Stimulated activated CD8-positive, alpha-beta memory T cell treated with anti-CD3 and anti-CD28 coated beads, Interleukin-7, amount 100 ng/mL, for 24 hours (primary cell): ENCODE results near the gene REN.

ENCODE experiments used
- DNase-seq: peaks from one replicate; pipeline ENCODE4 v3.0.0-alpha.2; 2020; ENCODE audit warnings: low read depth

The REN gene

DNA sequence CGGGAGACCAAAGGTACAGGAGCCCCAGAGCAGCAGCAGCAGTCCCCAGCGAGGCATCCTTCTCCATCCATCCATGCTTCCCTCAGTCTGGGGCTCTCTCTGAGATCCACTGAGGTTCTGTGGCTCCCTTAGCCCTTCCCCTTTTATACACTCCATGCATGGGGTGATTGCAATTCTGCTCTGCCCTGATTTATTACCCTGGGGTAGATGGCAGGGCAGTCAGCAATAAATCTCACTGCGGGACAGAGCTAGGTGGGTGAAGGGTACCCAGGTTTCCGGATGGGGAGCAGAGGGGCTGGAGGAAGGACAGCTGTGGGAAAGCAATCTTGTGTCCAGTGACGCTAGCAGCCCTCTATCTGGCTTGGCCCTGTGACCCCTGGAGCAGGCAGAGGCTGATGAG is at the start of gene REN:
Gene REN, minus strand, starts transcription at position 119 of the 400 bp plus-strand sequence. Its CDS starts 44 bp downstream, at position 75.
- no peak for DNase-seq

DNA sequence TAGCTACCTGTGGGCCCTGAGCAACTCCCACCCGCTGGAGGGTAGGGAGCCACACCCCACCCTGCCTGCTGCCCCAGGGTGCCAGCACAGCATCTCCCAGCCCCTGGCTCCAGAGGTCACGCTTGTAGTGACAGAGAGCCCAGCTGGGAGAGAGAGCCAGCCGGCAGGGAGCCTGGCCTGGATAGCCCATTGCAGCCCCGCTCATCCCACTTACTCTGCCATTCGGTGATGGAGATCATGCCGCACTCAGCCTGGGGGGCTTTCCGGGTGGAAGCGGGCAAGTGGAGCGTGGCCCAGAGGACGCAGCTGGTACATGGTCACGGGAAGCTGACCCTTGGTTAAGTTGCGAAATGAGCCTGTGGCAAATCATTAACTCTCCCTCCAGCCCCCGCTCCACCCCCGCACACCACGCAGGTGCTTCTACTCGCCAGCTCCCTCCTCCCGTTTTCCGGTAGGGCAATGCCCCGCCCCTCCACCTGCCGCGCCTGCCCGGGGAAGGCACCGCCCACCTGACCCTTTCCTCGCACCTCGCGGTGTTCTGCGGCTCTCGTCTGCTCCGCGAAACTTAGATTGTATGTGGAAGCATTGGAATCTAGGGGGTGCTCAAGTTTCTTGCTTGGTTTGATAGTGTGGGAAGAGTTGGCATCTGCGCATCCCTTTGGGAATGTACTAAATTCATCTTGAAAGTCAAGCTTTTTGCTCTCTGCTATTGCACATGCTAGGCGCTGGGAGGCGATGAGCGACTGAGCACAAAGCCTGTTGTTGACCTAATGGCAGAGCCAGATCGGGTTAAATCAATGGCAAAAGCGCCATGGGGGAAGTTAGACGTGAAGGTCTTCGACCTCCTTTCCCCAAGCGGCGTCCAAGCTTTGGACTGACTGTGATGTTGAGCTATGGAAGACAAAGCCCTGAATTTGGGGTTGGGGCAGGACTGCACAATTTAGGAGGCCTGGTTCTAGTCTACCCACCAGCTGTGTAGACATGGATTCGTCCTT is 47.8 kb upstream of the REN start, which contains the start of gene GOLT1A:
Gene GOLT1A, minus strand, starts transcription at position 321 of the 995 bp plus-strand sequence. Its CDS starts 82 bp downstream, at position 239.
- no peak for DNase-seq

DNA sequence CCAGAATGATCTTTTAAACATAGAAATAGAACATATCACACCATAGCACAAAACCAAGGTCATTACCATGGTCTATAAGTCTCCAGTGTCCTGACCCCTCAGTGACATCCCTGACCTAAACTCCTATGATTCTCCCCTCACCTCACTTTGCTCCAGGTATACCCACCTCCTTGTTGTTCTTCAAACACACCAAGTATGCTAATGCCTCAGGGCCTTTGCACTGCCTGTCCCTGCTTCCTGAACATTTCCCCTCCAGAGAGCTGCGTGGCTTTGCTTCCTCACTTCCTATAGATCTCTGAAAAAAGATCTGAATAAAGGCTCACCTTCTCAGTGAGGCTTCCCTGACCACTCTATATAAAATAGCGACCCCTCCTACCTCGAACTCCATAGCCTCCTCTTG is 46.6 kb upstream of the REN start:
- DNase-seq: no peak

DNA sequence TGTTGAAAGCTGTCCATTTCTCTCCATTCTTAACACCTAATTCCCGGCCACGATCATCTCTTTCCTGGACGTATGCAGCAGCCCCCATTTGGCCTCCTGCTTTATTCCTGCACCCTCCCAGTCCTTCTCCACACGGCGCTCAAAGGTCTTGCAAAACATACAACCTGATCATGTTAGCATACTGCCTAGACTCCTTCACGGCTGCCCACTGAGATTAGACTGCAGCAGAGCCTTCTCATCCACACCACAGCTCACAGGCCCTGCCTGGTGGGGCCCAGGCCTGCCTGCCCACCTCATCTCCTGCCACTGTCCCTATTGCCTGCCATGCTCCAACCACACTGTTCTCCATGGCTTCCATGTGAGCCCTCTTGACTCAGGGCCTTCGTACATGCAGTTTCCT is 44.9 kb upstream of the REN start:
- no peak for DNase-seq

DNA sequence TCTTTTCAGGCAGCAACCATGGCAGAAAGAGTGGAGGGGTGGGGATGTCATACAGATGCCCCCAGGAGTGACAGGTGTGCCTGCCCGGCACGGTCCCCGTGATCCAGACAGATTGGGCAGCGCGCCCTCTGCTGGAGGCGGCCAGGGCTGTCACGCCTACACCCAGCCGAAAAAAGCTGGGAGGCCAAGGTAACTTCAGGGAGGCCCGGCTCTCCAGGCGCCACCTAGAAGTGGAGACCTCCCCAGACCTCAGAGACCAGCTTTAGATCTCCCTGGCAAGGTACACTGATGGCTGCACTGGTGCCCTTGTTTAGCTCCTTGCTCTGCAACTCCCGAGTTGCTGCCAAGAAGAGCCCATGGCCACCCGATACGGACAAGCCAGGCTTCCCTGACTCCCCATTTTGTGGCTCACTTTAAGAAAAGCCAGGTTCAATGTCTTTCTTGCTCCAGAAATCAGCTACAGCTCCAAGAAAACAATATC is 41.0 kb upstream of the REN start:
- peak; percentile 58 for DNase-seq

DNA sequence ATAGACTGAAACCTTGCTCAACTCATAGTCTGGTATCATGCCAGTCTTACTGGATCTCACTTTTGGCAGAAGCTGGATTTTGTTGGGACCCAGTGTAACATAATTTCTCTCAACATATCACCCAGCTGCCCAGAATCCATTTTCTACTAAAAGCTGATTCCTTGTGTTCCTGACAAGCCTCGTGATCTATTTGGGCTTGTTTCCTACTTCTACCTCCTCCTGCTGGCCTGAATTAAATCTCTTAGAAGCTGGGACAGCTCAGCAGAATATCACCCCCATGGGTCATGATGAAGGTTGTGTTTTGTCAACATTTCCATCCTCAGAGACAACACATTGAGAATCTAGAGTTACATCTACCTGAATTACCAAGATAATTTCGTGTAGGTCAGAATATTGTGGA is 40.0 kb upstream of the REN start:
- DNase-seq: no peak

DNA sequence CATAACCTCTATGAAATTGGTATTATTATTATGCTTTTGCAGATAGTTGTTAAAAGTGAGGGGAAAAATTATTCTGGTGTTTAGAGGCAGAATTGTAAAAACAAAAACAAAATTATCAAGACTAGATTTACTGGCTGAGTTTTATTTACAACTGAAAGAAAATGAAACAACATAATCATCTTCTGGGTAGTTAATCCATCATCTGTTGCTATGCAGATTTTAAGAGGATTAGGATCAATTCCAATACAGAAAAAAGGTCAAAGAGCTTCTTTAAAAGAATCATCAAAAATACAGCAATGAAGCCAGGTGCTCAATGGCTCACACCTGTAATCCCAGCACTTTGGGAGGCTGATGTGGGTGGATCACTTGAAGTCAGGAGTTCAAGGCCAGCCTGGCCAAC is 39.3 kb upstream of the REN start:
- DNase-seq: no peak

DNA sequence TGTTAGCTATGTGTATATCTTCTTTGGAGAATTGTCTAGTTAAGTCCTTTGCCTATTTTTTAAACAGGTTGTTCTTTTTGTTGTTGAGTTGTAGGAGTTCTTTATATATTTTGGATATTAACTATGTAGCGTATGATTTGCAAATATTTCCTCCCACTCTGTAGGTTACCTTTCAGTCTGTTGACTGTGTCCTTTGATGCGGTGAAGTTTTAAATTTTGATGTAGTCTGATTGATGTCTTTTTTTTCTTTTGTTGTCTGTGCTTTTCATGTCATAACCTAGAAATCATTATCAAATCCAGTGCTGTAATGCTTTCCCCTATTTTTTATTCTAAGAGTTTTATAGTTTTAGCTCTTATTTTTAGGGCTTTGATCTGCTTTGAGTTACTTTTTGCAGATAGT is 38.8 kb upstream of the REN start:
- DNase-seq: no peak

DNA sequence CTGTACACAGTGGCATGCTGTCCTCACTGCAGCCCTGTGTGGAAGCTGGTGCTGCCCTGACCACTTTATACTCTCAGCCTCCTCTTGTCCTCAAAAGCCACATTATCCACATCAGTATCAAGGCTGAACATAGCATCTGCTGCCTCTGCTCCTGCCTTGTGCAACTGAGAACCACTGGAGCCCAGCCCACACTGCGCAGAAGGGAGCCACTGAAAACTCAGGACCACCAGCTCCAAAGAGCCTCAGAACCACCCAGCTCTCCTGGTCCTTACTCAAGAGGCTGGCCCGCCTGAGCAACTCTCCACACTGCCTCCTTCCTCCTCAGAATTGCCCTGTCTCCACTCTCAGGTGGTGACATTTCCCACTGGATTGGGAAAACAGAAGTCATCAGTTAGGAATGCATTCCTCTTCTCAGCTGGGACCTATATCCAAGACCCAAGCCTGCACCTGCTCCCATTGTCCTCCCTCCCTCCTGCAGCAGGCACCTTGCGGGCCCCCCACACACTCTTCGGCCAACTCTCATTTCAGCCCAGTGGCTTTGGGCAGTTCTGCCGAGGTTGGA is 37.1 kb upstream of the REN start:
- DNase-seq: no peak

DNA sequence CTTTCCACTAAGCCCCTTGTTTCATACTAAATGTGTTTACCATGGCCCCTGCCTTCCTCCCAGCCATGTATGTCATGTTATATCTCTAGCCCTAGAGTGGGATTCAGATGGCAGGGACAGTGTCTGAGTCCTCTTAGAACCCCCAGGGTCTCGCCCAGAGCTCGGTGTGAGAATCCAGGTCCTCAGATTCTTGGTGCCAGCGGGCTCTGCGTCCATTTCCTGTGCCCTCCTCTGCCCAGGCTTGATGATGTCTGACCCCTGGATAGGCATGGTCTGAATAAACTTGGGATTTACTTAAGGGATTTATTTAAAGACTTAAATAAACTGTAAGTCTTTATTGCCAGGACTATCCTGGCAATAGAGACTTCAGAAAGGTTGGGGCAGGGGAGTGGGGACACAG is 36.3 kb upstream of the REN start:
- DNase-seq: no peak

DNA sequence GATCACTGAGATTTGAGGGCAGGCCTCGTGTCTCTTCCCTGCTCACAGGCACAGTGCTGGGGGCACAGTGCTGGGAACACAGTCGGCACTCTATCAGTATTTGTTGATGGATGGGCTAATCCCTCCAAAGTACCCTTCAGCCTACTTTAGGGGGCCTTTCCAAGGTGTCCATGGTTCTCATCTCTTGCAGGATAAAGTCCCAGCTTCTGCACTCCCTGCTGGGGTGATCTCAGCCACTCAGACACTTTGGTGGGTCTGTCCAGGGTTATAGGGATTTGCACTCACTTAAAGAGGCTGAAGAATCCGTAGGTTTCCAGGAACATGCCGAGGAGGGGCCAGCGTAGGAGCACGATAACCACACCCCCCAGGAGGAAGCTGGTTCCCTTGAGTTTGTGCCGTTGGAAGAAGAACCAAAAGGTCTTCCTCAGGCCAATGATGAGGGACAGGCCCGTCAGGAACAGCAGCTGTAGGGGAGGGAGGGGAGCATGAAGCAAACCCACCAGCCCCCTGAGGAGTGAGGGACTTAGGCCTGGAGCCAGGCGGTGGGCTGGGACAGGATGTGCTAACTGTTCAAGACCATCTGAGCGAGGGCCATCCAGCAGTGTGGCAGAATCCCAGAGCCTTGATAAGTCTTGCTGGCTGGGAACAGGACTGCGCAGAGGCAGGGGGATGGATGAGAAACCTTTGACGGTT is 35.4 kb upstream of the REN start:
- DNase-seq: no peak

DNA sequence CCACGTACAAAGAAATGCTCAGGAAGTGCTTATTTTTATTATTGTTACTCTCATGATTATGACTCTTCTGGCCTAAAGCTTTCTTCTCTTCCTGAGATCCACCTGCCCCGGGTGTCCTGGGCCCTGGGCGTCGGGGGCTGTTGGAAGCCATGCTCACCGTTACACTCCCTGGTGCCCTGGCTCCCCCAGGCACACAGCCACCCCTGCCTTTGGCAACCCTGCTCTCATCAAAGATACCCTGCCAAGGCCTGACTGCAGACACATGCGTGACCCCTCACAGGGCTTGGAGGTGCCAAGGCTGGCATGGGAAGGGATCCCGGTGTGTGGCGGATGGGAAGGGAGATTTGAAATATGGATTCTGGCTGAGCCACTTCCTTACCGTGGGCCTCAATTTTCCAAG is 33.4 kb upstream of the REN start:
- DNase-seq: no peak

DNA sequence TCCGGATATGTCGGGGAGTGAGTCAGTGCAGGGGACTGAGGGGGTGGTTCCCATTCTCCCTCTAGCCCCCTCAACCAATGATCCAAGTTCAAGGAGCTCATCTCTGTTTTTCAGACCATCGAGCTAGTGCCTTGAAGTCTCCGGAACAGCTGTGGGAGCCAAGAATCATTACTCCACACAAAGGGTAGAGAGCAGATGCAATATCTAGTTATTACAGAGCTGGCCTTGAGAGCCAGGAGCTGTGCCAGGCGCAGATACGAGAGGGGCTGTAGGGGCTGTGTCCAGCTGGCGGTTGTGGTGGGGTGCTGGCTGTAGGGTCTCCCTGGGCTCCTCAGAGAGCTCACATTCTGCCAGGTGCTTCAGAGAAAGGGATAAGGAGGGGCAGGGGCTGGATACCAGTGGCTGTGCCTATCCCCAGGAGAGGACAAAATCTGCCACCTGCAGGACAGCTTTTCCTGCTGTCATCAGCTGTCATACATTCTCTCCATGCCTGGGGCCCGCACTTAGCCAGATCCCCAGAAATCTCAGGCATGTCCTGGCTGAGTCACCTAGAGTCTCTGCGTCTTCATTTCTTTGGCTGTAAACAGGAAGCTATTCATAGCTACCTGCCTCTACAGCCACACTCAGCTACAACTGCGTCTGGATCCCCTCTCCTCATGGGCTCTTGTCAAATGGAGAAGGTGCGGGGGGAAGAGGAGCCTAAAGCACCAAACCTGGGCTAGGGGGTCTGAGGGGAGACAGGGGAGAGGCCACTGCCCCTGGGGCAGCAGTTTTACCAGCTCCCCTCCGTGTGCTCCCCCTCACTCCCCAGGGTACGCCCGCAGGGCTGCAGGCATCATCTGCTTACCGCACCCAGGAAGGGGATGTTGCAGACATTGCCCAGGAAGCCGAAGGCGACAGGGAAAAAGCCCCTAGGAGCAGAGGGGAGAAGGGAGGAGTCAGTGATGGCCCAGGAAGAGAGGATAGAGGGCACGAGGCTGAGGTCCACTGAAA is 32.5 kb upstream of the REN start:
- no peak for DNase-seq

DNA sequence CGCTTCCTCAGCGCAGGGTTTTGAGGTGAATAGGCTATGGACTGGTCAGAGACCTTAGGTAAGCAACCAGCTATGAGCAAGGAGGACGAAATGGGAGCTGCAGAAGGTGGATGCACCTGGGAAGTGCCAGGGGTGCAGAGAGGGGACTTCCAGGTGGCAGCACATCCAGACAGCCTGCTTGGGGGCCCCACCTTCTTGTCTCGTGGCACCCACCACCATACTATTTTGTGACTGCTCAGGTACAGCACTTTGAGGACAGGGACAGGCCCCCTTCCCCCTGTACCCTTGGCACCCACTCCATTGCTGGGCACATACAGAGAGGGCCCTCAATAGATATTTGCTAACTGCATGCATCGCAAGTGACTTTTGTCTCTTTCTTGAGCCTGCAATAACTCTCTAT is 30.9 kb upstream of the REN start:
- DNase-seq: no peak

DNA sequence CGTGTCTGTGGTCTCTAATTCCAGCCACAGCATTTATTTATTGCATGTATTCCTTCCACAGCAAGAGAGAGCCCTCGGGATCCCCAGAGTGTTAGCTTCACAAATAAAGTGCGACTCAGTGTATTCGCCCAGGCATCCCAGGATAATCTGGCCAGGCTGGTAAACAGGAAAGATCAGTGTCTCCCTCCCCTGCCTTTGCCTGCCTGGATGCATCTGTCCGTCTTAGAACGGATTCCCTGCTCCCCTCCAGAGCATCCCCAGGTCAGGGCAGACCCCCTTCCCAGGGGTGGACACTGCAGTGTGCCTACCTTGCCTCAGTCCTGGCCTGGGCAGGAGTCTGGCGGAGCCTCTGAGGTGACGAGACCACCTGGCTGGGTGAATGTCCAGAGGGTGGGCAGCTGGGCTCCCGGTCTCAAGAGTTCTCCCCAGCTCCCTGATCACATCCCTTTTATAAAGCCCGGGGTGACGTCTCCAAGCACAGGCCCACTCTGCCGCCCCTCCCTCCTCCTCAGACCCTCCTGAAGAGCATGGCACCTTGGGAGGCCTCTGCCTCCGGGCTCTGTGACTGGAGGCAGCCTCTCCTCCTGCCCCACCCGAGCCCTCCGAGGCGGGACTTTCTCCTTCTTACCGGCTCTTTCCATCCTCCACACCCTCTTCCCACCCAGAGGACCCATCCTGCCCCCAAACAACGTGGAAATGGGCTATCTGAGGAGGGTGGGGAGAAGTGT is 30.1 kb upstream of the REN start, which contains the start of gene KISS1:
Gene KISS1, minus strand, starts transcription at position 424 of the 728 bp plus-strand sequence. CDS start 3,615 bp downstream, outside the sequence.
- no peak for DNase-seq

DNA sequence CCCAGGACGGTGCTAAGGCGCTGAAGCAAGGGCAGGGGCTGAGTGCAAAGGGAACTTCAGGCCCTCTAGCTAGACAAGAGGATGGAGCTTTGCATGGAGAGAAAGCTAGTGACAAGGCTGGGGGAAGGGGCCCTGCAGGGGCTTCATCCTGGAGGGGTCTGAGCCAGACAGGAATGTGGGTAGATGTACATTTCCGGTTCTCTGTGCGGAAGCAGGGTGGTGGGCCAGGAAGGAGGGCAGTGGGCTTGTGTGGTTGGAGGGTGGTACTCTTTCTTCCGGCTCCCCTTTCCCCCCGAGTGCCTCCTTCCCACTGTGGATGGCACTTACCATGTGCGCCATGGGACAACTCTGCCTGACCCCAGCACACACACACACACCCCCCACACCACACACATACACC is 28.6 kb upstream of the REN start:
- no peak for DNase-seq

DNA sequence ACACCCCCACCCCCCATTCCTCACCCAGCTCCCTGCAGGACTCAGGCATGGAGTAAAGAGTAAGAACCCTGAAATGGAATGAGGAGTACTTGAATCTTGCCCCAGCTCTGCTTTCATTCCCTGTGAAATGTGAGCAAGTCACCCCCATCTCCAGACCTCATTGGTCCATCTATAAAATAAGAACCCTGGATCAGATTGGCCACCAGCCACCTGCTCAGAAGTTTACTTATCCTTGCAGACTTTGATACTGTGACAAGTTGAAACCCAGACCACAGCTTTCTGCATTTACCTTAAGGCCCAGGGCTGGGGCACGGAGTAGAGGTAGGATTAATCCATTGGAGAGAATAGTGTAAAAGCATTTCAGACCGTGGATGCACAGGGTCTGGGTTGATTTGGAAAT is 27.9 kb upstream of the REN start:
- DNase-seq: no peak

DNA sequence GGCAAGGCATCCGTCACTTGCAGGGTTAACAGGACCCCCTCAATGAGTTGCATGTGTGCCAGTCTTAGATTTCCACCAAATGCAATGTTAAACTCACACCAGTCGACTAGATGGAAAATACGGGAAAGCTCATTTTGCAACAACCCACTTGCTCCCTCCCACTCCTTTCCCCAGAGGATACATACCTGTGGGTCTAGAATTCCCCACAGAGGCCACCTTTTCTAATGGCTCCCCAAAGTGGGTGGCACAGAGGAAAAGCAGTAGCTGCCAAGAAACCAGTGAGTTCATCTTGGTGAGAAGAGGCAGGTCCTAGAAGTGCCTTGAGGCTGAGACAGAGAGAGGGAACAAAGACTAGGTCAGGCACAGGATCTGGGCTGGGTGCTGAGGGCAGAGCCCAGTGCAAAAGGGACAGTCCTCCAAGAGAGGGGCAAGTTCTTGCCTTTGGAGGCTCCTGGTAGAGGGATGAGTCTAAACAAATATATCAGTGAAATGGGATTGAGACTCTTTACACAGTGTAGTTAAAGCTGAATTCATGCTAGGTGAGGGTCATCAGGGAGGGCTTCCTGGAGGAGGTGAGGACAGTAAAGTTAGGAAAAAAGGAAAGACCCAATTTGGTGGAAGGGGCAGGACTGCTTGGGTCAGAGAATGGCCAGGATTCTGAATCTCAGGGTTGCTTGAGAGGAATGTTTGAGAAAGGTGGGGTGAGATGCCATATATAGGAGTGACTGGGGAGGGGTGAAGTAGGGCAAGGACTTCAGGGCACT is 26.6 kb upstream of the REN start:
- no peak for DNase-seq

DNA sequence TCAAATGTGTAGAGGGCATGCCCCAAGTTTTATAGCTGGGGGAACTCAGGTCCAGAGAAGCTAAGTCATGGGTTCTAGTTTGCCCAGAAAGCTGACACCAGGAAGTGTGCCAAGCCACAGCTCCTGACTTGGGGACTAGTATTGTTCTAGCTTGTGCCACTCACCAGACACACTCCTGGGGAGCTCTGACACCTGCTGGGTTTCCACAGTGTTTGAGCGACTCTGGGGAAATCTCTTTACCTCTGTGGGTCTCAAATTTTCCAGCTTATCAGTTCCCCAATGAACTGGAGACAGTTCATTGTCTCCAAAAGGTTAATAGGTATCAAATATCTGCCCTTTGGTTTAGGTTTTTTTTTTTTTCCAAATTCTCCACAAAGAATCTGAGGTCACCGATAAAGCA is 25.9 kb upstream of the REN start:
- DNase-seq: no peak

DNA sequence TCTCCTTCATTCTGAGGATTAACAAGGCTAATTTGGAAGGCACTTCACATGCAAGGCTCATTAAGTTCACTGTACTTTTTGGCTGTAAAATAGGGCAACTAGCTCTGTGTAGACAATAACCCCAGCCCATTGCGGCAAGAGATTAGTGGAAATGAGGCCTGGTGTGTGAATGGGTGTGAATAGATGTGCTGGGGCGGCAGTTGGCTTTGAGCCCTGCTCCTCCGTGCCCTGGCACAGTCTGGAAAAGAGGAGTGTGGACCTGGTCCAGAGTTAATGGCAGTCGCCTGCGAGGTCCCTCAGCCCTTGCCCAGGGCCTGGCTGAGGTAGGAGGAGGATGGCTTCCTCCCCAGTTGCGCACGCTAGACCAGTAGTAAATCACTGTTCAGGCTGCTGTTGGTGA is 25.3 kb upstream of the REN start:
- DNase-seq: no peak
